Spinal cord (tissue), 10 donors: ENCODE data around the gene SLC7A5. TPM values are rescaled to one million over a fixed set of nuclear protein-coding genes. Genes with fewer than 3 reads are reported as not detected.

Source experiments
- DNase-seq, 6 donors: peaks; one replicate each; pipeline versions ENCODE4 v3.0.0 to v3.0.0-alpha.2; 2013 to 2015; ENCODE audit warnings: low spot score in 6 of 6, low read depth in 4 of 6
- H3K27ac ChIP-seq: one replicate; pipeline ENCODE4 v1.5.1; 2013; ENCODE audit warnings: low read depth, low read length, control low read depth
- H3K27me3 ChIP-seq: one replicate; pipeline ENCODE4 v1.6.1; 2013; ENCODE audit warnings: low read length; ENCODE audit not compliant: control insufficient read depth, insufficient read depth
- H3K36me3 ChIP-seq: one replicate; pipeline ENCODE4 v1.6.1; 2013; ENCODE audit warnings: low read length; ENCODE audit not compliant: control insufficient read depth, insufficient read depth
- H3K4me1 ChIP-seq: one replicate; pipeline ENCODE4 v1.6.1; 2013; ENCODE audit warnings: low read length; ENCODE audit not compliant: control insufficient read depth, insufficient read depth
- H3K4me3 ChIP-seq: one replicate; pipeline ENCODE4 v1.5.1; 2013; ENCODE audit warnings: low read depth, low read length, control low read depth
- H3K9me3 ChIP-seq: one replicate; pipeline ENCODE4 v1.6.1; 2013; ENCODE audit warnings: low read length; ENCODE audit not compliant: control insufficient read depth, insufficient read depth
- WGBS: methylation state at CpG from one replicate; pipeline ENCODE4 v1.1.5; 2013; ENCODE audit warnings: missing lambda C conversion rate; ENCODE audit not compliant: insufficient coverage; 5-methylcytosine and 5-hydroxymethylcytosine counted together
- polyA plus RNA-seq, 2 donors: library from polyadenylated mRNA; unstranded; fragments of 120-200 nt; gene quantifications; one replicate each; pipeline ENCODE4 v1.2.1, GENCODE V29; 2013; ENCODE audit not compliant: insufficient read length in 2 of 2
- total RNA-seq, 2 donors: library from RNA; depleted of rRNA in 1 of 2; stranded (reverse); fragments of 120-200 nt in 1 of 2; fragments of >200 nt in 1 of 2; gene quantifications; one replicate each; pipeline versions ENCODE4 v1.2.3 to v1.2.4, GENCODE V29; 2013 to 2014
- donor health status: healthy.

The SLC7A5 gene
- total and polyA plus RNA-seq, 4 donors = 16.6 to 112 (median 65.4) TPM

DNA sequence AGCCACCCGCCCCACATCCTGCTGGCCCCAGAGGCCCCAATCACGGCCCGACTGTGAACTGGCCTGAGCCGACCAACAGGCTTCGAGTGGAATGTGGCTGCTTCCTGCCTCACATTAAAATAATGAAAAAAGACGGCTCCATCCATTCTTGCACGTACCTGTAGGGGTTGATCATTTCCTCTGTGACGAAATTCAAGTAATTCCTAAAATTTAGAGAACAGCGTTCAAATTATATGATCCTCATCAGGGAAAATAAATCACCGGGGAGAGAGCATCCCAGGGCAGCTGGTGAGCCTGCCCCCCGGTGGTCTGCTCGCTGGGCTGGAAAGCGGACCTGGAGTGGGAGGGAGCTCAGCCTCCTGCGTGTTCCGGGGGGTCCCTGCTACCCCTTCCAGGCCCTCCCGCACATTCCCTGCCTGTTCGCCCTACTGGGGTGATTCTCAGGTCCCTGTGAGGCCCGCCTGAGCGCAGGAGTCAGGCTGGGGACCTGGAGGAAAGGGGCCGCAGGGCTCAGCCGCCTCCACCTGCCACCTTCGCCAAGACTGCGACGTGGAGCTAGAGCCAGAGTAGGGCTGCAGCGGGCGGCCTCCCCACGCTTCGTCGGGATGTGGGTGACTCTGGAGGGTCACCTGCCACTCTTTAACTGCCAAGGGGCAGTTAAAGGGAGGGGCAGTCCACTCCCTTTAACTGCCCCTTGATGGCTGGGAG is 28.9 kb downstream of the SLC7A5 start:
- Histone ChIP-seq H3K4me1 (peaks cover 27% of the 10 kb centered on the region), H3K27me3 (no peaks in the 10 kb centered on the region), H3K36me3 (peaks cover 83% of the 10 kb centered on the region), H3K27ac (no peak overlapping the region), H3K4me3 (no peak overlapping the region), H3K9me3 (no peaks in the 10 kb centered on the region)
- WGBS = 80% methylated on average over 21 of the region's 29 CpGs
- DNase-seq = no peak

DNA sequence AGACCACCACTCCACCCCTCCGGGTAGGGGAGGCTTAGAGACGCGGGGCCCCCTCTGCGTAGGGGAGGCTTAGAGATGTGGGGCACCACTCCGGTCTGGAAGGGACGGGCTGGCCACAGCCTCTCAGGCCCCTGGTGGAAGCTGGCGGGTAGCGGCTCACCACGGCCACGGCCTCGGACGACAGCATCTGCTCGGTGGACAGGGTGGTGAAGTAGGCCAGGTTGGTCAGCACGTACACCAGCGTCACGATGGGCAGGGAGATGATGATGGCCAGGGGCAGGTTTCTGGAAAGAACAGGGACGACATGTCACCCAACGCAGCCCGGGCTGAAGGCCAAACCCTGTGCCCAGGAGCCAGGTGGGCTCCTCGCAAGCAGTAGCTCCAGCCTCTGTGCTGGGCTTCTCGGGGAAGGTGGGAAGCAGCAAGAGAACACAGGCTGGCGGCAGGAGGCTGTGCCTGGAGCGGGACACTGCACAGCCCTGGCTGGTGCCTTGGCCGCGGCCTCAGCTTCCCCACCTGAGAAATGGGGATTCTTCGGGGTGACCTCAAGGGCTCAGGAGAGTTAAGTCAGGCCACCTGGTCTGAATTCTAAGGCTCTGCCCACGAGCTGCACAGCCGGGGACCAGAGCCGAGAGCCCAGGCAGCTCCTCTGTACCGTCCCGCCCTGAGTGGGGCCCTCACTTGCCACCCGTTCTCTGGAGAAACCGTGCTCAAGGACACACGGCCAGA is 29.6 kb downstream of the SLC7A5 start:
- Histone ChIP-seq H3K27me3 (no peaks in the 10 kb centered on the region), H3K27ac (no peak overlapping the region), H3K4me1 (peaks cover 27% of the 10 kb centered on the region), H3K9me3 (no peaks in the 10 kb centered on the region), H3K4me3 (no peak overlapping the region), H3K36me3 (peaks cover 86% of the 10 kb centered on the region)
- no peak for DNase-seq
- 92% methylated on average over 29 of the region's 34 CpGs for WGBS

DNA sequence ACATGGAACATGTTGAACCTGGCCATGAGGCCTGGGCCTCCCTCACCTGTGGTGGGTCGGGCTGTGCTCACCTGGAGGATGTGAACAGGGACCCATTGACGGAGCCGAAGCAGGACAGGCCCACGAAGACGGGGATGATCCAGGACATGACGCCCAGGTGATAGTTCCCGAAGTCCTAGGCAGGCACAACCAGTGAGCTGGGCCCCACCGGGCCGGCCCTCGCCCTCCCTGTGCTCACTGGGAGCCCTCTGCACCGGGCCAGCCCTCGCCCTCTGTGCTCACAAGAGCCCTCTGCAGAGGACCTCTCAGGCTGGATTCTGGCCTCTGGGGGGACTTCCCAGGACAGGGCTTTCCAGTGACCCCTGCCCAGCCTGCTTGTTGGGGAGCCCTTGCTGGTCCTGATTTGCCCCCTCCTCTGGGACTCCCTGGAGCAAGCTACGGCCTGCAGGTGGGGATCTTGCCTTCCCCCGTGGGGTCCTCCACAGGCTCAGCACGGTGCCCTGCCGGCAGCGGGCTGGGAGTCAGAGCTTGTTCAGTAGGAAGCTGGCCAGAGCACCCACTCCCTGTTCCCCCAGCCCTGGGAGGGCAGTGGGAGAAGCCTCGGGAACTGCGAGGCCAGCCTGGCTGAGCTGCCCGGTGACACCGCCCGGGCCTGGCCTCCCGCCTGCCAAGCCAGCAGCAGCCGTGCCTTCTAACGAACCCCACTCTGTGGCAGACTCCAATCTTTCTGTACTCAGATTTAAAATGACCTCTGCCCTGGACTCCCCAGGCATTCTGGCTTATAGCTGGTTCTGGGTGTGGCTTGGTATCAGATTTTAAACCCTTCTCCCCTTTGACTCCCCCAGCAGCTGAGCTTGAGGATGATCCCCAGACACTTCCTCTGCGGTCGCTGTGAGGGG is 30.4 kb downstream of the SLC7A5 start:
- Histone ChIP-seq H3K4me1 (peaks cover 20% of the 10 kb centered on the region), H3K27ac (no peak overlapping the region)
- WGBS = 94% methylated on average over 14 of the region's 27 CpGs

DNA sequence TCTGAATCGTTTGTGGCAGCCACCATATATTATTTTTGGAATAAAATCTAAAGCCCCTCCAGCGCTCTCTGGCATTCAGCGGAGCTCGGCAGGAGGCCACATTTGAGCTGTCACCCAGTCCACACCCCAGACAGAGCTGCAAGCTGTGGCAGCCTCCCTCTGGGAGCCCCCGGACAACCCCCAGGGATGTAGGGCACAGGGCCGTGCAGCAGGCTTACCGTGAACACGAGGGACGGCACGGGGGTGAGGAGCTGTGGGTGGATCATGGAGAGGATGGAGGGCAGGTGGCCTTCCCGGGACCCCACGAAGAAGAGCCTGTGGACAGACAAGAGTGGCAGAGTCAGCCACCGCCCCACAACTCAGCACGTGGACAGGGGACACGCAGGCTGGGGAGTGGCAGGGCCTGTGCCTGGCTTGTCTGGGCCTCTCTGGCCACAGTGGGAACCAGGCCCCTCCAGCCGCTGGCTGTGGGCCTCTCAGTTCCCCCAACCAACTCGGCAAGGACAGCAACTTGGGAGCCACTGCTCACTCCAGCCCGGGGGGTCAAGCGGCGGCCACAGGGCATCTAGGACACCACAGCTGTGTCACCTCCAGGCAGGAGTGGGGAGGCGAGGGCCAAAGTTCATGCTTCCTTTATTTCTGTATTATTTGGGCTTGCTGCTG is 31.5 kb downstream of the SLC7A5 start:
- 87% methylated on average over 18 of the region's 21 CpGs for WGBS
- H3K27me3 ChIP-seq = no peaks in the 10 kb centered on the region
- H3K27ac ChIP-seq = no peak overlapping the region

More for the DNA sequence above, 30.4 kb downstream of the SLC7A5 start:
- Histone ChIP-seq H3K27me3 (no peaks in the 10 kb centered on the region), H3K9me3 (no peaks in the 10 kb centered on the region), H3K4me3 (no peak overlapping the region), H3K36me3 (peaks cover 88% of the 10 kb centered on the region)
- no peak for DNase-seq

DNA sequence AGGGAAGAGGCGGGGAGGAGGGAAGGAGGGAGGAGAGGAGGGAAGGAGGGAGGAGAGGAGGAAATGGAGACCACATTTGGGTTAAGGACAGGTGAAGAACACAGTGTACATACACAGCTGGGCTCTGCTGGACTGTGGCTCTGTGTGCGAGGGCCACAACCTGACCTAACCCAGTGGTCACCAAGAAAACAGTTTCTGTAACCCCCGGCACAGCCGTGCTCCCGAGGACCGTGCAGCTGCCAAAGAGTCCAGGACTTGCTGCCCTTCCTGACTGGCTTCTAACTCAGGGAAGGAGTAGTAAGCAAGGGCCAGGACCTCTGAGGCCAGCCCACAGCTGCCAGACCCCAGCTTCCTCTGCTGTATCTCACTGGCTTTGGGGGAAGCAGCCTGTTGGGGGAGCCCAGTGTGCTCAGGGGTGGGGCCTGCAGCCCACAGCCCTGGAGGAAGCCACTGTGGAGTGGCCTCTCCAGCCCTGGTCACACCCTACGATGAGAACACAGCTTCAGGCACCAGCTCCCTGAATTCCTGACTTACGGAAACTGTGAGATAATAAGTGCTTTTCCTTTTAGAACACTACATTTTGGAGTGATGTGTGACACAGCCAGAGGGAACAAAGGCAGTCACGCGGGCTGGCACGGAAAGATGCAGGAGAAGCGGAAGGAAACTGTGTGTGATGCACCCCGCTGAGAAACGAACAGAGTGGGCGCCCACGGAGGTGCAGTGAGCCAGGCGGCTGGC is 32.3 kb downstream of the SLC7A5 start:
- 78% methylated on average over 15 of the region's 17 CpGs for WGBS
- DNase-seq = no peak
- Histone ChIP-seq H3K27me3 (no peaks in the 10 kb centered on the region), H3K4me3 (no peak overlapping the region), H3K36me3 (peaks cover 94% of the 10 kb centered on the region), H3K4me1 (peaks cover 16% of the 10 kb centered on the region), H3K27ac (no peak overlapping the region), H3K9me3 (no peaks in the 10 kb centered on the region)

More for the DNA sequence above, 31.5 kb downstream of the SLC7A5 start:
- no peaks in the 10 kb centered on the region for H3K9me3 ChIP-seq
- peaks cover 16% of the 10 kb centered on the region for H3K4me1 ChIP-seq
- DNase-seq = no peak
- no peak overlapping the region for H3K4me3 ChIP-seq
- peaks cover 92% of the 10 kb centered on the region for H3K36me3 ChIP-seq

DNA sequence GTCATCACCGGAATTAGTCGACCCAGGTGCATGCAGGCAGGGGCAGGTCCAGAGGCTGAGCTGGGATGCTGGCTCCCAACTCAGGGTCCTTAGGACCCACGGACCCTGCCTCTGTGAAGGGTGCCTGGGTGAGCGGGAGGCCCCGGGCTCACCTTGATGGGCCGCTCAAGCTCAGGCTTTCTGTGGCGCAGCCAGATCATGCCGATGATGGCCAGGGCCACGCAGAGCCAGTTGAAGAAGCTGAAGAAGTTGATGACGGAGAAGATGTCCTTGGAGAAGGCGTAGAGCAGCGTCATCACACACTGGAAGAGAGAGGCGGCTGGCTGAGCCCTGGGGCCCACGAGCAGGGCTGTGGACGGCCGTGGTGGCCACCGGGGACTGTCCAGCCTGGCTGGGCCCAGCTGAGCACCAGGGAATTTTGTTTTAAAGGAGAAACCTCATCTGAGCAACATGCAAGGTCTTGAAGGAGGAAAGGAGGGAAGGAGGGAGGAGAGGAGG is 32.9 kb downstream of the SLC7A5 start:
- peaks cover 94% of the 10 kb centered on the region for H3K36me3 ChIP-seq
- 96% methylated on average over 17 of the region's 17 CpGs for WGBS
- H3K27me3 ChIP-seq = no peaks in the 10 kb centered on the region
- H3K4me1 ChIP-seq = peaks cover 16% of the 10 kb centered on the region
- H3K27ac ChIP-seq = no peak overlapping the region
- no peaks in the 10 kb centered on the region for H3K9me3 ChIP-seq
- no peak for DNase-seq
- no peak overlapping the region for H3K4me3 ChIP-seq

DNA sequence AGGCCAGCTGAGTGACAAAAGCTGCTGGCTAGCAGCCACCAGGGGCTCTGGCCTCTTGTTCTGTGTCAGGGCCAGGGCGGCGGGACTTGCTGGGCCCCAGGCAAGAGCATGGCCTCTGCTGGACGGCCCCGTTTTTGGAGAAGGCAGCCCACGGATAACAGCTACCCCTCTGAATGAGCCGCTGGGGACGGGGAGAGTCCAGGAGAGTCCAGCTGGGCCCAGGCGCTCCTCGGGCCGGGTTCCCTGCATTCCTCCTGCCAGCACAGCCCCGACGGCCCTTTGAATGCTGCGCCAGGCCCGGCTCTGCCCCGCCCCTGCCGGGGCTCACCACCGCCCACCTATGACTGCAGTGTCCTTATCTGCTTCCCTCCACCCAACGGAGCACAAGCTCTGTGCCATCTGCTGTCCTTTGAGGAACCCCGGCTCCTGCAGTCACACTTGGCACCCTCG is 33.4 kb downstream of the SLC7A5 start:
- no peak overlapping the region for H3K27ac ChIP-seq
- peaks cover 16% of the 10 kb centered on the region for H3K4me1 ChIP-seq
- H3K4me3 ChIP-seq = no peak overlapping the region
- DNase-seq = no peak
- no peaks in the 10 kb centered on the region for H3K9me3 ChIP-seq
- H3K27me3 ChIP-seq = no peaks in the 10 kb centered on the region
- 89% methylated on average over 20 of the region's 20 CpGs for WGBS
- peaks cover 97% of the 10 kb centered on the region for H3K36me3 ChIP-seq

DNA sequence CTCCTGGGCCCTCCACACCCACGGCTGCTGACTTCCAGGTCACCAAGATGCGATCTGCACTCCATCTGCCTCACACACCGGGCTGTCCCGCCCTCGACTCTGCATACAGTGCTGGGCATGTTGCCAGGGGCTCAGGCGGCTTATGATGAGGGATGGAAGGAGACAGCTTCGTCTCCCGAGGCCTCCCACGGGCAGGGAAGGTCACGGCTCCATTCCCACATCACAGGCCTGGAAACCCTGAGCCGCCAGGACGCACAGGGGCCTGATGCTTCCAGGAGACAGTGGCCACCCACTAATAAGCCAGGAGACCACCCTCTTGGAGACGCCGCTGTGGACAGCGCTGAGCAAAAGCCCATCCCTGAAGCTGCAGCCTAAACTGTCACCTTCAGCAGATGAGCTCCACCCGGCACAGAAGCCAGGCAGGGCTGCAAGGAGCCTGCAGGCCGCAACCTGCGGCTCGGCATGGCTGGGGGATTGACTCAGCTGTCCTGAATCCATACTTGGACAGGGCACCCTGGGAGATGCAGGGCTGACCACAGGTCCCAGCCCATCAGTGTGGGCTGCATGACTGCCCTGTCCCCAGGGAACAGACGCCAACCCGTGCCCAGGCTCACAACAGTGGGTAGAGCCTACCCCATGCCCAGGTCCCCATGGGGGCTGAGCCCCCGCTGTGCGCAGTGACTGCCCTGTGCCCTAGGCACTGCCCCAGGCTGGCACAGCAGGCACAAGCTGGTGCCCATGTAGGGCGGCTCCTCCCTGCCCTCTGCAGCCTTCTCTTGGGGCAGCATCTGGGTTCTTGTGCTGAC is 34.4 kb downstream of the SLC7A5 start:
- Histone ChIP-seq H3K27ac (no peak overlapping the region), H3K36me3 (peaks cover 98% of the 10 kb centered on the region), H3K9me3 (no peaks in the 10 kb centered on the region), H3K4me1 (peaks cover 14% of the 10 kb centered on the region), H3K27me3 (no peaks in the 10 kb centered on the region), H3K4me3 (no peak overlapping the region)
- WGBS = 62% methylated on average over 20 of the region's 24 CpGs
- DNase-seq = peak in 1 of 6 donors; percentile 57
